SIG-M5 treated with dmso at 0.1 percent for 504 hours (cell line): ENCODE results near the gene PCDH7.

ENCODE experiments used
- DNase-seq: peaks from one replicate; lab custom pipeline; 2025; ENCODE audit not compliant: unreplicated experiment; lab: John Stamatoyannopoulos, UW

Gene PCDH7, protein sequence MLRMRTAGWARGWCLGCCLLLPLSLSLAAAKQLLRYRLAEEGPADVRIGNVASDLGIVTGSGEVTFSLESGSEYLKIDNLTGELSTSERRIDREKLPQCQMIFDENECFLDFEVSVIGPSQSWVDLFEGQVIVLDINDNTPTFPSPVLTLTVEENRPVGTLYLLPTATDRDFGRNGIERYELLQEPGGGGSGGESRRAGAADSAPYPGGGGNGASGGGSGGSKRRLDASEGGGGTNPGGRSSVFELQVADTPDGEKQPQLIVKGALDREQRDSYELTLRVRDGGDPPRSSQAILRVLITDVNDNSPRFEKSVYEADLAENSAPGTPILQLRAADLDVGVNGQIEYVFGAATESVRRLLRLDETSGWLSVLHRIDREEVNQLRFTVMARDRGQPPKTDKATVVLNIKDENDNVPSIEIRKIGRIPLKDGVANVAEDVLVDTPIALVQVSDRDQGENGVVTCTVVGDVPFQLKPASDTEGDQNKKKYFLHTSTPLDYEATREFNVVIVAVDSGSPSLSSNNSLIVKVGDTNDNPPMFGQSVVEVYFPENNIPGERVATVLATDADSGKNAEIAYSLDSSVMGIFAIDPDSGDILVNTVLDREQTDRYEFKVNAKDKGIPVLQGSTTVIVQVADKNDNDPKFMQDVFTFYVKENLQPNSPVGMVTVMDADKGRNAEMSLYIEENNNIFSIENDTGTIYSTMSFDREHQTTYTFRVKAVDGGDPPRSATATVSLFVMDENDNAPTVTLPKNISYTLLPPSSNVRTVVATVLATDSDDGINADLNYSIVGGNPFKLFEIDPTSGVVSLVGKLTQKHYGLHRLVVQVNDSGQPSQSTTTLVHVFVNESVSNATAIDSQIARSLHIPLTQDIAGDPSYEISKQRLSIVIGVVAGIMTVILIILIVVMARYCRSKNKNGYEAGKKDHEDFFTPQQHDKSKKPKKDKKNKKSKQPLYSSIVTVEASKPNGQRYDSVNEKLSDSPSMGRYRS (N-terminal part only)

DNA sequence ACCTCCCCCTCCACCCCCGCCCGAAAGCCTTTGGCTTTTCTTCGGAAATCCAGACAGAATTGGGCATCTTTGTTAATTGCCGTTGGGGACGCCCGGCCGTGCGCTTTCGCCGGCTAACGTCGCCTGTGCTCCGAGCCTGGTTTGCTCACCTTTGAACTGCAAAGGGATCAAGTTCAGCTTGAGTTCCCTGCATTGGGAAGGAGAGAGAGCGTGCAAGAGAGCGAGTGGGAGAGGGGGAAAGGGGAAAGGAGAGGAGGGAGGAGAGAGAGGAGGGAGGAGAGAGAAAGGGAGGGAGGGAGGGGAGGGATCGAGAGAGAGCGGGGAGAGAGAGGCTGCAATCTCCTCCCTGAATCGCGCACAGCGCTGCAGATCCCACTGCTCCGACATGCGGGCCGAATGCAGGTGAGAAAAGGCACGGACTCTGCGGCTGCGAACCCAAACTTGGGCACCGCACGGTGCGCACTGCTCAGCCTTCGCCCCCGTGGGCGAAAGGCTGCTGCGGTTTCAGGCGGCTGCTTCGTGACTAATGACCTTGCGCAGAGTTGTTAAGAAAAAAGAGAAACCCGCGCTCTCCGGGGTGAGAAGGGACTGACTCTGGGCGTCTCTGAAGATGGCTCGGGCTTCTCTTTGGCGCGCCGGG lies at the start of gene PCDH7:
Gene PCDH7, plus strand, starts transcription at position 349 of the 640 bp plus-strand sequence. CDS start 1,054 bp downstream, outside the sequence.
- DNase-seq = peak; percentile 35

DNA sequence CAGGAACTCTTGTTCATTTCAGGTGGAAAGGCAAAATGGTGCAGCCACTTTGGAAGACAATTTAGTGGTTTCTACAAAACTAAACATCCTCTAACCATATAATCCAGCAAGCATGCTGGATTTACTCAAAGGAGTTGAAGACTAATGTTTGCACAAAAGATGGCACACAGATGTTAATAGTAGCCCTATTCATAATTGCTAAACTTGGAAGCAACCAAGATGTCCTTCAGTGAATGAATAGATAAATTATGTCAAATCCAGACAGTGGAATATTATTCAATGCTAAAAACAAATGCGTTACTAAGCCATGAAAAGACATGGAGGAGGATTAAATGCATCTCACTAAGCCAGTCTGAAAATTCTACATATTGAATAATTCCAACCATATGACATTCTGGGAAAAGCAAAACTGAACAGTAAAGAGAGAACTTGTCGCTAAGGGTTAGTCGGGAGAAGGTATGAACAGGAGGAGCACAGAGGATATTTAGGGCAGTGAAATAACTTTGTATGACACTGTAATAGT lies 48.2 kb upstream of the PCDH7 start:
- DNase-seq = no peak

DNA sequence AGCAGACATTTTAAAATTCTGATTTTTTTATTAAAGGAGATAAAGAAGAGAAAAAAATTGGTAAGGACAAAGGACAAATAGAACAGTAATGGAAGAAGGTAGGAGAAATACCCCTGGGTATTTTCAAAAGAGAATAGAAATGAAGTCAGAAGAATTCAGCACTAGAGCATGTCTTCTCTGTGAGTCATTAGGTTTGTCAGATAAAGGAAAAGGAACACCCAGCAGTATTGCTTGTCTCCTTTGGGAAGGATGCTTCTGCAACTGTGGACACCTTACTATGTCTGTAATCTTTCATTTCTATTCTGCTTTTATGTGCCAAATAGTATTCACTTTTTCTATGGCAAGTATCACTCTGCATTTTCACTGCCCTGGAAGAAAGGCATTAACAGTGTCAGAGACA lies 24.0 kb upstream of the PCDH7 start:
- DNase-seq = no peak

DNA sequence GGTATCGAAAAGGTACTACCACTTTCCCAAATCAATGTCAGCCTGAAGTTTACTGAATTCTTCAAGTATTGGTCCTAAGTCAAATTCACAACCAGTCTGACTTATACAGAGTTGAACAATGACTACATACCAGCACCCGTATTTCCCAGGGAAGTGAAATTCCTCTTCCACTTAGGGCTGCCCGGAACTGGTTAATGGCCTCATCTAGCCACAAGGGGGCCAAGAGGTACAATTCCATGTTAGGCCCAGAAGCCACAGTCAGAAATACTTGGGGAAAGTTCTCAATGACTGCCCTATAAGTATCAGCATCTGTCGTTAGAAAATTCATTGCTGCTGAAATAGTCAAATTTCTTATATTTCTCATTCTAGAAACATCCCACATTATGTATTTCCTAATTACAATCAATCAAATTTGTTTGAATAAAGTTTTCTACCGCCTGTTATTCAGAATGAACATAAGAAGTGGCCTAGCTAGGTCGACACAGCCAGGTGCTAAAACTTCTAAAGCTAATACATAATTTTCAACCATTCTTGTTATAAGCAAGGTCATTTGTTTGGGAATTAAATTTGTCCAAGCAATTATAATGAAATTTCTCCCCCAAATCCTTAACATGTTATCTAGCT lies 5.6 kb upstream of the PCDH7 start:
- peak; percentile 51 for DNase-seq

DNA sequence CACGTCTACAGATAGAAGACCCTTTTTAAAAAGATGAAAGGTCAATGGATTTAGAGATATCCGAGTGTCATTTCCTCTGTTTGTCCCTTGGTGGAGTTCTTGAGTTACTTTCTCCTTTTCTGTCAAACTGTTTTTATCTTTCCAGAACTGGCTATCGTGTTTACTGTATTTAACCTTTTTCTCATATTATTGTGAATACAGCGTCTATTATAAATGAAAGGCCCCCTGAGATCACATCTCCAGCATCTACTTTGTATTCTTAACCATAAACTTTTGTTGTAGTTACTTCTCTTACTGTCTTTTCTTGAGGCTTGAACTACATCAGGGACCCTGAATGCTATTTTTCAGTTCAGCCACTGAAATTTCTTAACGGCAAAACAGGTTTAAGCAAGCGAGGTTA lies 4.0 kb upstream of the PCDH7 start:
- DNase-seq = peak; percentile 71

DNA sequence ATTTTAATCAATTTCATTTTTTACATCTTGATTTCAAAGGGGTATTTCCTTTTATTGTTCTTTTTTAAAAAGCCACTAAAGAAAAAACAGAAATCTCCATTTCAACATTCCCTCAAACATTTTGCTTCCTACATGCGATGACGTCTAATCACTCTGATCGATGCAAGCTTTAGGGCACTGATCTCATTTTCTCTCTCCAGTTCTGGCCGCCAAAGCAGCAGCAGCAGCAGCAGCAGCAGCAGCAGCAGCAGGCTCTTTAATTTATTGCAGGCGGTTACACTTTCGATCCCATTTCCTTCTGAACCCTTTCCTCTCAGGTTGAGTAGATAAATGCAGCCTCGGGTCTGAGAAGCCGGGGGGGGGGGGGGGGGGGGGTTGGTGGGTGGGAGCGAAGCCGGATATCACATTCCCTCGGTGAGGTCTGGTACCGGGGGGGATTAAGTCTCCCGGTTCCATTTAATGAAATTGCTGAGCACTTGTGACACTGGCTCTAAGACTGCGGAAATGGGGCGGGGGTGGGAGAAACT lies 3.4 kb upstream of the PCDH7 start:
- DNase-seq = peak; percentile 74

DNA sequence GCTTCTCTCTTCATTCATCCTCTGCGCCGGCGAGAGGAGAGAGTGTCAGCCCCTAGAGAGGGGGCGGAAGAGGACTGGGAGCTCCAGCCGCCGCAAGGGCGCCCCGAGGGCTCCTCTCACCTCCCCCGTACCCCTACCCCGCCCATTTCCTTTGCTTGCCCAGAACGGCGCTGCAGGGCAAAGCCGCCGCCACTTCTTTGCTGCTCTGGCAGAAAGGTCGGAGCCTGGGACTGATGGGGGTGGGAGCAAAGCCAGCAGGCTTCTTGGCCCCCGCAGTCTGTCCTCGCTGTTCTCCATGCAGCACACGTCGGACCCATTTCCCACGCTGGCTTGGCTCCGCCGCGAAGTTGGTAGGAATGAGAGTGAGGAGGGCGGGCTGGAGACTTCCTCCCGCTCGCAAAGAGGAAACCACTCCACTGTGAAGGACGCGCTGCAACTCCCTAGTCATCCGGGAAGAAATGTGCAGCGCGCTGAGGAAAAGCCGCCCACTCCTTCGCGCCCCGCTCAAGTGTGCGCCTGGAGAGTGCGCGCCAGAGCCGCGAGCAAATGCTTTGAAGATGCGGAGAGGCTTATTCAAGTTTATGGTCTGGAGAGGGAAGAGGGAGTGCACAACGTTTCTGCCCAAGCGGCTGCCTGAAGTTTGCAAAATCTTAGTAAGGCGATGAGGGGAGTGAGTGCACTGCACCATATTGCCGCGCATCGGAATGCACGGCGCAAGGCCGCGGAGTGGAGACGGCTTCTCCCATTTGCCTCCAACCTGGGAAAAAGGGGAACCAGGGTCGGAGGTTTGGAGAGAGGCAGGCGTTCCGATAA lies 2.8 kb upstream of the PCDH7 start:
- DNase-seq = peak; percentile 74

DNA sequence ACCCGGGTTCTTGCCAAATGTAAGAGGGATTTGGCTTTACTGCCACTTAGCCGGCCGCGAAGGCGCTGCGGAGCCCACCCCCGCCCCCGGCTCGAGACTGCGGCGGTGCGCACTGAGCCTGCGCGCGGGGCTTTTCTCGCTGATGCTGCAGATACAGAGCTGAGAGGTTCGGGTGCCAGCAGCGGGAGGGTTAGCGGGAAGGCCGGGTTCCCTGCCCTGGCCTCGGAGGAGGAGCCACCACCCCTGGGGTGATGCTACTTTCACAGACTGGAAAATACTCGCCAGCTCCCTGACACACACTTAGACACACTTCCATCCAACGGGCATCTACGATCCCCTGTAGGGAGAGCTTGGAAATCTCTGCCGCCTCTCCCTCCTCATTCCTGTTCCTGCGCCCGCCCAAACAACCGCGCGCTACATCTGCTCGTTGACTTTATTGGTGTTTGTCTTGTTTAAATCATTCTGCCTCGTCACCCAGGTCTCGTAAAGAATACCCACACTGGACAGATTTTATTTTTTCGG lies 2.1 kb upstream of the PCDH7 start:
- DNase-seq = no peak

DNA sequence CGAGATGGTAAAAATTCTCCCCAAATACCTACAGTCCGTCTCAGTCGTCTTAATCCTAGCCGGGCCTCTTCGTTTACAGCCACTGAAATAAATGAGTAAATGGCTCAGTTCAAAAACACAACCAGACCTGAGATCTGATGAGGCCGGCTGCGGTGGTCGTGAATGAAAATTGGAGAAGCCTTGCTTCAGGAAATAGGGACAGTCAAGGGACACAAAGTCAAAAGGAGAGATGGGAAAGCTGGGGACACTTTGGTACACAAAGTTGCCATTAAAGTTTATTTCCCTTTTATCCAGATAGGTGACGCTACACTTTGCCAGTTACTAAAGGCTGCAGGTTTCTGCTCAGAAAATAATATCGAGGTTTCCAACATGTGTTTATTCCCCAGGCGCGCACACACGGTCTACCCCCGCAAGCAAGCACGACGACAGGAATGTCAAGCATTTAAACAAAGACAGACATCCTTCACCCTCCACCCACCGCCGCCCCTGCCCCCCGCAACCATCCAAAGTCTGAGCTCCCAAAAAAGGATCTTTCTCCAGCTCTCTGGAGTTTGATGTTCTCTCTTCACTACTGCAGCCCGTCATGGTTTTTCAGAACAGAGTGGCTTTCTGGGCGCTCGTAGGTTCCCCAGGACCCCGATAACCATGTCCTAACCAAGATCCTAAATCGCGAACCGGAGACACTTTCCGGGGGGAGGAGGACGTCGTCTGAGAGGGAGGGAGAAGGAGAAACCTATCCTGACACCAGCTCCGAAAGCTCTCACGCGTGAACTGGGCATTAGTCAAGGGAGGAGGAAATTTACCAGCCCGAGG lies 1.3 kb upstream of the PCDH7 start:
- DNase-seq = peak; percentile 11

DNA sequence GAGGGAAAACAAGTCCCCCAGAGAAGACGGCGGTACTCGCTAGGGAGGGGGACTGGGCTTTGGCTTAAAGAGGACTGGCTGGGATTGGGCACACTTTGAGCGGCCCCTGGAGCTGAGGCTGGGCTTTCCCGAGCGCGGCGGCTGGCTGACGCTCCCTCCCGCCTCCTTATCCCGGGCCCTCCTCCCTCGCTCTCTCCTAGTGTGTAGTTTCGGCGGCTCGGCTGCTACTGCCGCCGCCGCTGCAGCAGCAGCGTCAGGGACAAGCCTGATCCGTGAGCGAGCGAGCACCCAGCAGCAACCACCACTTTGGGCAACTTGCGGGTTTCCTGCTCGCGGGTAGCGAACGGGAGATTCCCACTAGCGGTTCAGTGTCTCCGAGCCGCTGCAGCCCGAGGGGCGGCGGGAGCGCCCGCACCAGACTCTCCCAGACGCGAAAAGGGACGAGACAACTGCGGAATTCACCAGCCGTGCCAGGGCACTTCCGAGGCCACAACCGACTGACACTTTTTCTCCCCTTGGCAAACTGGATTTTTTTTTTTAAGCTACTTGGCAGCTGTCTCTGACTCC lies 632 bp upstream of the PCDH7 start:
- DNase-seq = peak; percentile 34

DNA sequence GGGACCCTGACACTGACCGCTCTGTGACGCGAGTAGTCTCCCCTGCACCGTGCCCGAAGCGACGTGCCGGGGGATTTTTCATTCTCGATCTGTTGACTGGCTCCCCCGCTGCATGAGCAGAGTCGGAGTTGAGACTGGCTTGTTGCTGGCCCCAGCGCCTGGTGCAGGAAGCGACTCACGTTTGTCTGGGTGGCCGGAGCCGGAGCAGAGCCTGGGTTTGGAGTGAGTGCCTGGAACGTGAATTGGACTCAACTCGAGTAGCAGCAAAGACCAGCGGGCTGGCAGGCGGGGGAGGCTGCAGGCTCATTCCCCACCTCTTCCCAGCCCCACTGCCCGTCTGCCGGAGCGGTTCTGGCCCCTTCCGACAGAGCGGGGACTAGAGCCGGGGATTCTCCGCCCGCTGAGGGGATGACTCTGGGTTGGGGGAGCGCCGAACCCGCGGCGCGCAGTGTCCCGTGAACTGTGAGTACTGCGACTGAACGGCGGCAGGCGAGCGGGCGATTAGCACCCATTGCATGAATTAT lies 554 bp downstream of the PCDH7 start:
- no peak for DNase-seq

DNA sequence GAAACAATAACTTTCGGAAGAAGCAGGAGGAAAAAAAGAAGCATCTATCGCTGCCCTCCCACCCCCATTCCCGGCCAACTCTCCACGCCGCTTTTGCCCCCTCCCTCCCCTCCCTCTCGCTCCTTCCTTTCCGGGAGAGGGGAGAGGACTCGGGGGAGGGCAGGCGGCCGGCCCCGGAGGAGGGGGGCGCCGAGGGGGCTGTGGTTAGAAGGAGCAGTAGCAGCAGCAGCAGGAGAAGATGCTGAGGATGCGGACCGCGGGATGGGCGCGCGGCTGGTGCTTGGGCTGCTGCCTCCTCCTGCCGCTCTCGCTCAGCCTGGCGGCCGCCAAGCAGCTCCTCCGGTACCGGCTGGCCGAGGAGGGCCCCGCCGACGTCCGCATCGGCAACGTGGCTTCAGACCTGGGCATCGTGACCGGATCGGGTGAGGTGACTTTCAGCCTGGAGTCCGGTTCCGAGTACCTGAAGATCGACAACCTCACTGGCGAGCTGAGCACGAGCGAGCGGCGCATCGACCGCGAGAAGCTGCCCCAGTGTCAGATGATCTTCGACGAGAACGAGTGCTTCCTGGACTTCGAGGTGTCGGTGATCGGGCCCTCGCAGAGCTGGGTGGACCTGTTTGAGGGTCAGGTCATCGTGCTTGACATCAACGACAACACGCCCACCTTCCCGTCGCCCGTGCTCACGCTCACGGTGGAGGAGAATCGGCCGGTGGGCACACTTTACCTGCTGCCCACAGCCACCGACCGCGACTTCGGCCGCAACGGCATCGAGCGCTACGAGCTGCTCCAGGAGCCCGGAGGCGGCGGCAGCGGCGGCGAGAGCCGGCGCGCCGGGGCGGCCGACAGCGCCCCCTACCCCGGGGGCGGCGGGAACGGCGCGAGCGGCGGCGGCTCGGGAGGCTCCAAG lies 1.3 kb downstream of the PCDH7 start:
- no peak for DNase-seq

DNA sequence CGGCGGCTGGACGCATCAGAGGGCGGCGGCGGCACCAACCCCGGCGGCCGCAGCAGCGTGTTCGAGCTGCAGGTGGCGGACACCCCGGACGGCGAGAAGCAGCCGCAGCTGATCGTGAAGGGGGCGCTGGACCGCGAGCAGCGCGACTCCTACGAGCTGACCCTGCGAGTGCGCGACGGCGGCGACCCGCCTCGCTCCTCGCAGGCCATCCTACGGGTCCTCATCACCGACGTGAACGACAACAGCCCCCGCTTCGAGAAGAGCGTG lies 1.9 kb downstream of the PCDH7 start:
- no peak for DNase-seq

DNA sequence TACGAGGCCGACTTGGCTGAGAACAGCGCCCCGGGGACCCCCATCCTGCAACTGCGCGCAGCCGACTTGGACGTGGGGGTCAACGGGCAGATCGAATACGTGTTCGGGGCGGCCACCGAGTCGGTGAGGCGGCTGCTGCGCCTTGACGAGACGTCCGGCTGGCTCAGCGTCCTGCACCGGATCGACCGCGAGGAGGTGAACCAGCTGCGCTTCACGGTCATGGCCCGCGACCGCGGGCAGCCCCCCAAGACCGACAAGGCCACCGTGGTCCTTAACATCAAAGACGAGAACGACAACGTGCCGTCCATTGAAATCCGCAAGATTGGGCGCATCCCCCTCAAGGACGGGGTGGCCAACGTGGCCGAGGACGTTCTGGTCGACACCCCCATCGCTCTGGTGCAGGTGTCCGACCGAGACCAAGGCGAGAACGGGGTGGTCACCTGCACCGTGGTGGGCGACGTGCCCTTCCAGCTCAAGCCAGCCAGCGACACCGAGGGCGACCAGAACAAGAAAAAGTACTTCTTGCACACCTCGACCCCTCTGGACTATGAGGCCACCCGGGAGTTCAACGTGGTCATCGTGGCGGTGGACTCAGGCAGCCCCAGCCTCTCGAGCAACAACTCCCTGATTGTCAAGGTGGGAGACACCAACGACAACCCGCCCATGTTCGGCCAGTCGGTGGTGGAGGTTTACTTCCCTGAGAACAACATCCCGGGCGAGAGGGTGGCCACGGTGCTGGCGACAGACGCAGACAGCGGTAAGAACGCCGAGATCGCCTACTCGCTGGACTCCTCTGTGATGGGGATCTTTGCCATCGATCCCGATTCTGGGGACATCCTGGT lies 2.4 kb downstream of the PCDH7 start:
- DNase-seq = no peak

DNA sequence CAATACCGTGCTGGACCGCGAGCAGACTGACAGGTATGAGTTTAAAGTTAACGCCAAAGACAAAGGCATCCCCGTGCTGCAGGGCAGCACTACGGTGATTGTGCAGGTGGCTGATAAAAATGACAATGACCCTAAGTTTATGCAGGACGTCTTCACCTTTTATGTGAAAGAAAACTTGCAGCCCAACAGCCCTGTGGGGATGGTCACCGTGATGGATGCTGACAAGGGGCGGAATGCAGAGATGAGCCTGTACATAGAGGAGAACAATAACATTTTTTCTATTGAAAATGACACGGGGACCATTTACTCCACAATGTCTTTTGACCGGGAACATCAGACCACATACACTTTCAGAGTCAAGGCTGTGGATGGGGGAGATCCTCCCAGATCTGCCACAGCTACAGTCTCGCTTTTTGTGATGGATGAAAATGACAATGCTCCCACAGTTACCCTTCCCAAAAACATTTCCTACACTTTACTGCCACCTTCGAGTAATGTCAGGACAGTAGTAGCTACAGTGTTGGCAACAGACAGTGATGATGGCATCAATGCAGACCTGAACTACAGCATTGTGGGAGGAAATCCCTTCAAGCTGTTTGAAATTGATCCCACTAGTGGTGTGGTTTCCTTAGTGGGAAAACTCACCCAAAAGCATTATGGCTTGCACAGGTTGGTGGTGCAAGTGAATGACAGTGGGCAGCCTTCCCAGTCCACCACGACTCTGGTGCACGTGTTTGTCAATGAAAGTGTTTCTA lies 3.2 kb downstream of the PCDH7 start:
- DNase-seq = no peak

DNA sequence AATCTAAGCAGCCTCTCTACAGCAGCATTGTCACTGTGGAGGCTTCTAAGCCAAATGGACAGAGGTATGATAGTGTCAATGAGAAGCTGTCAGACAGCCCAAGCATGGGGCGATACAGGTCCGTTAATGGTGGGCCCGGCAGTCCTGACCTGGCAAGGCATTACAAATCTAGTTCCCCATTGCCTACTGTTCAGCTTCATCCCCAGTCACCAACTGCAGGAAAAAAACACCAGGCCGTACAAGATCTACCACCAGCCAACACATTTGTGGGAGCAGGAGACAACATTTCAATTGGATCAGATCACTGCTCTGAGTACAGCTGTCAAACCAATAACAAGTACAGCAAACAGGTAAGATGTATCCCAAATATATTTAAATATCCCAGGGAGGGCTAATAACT lies 4.1 kb downstream of the PCDH7 start:
- no peak for DNase-seq
